K562 (cell line): ENCODE data around the gene SLC9A1. TPM values are rescaled to one million over a fixed set of nuclear protein-coding genes. Genes with fewer than 3 reads are reported as not detected.
A peak's percentile ranks its signal among the peaks of the same experiment; 100 is the strongest.

Experiments used
- PKNOX1 ChIP-seq: fragments of 450-650 bp; IDR thresholded peaks from 2 replicates; pipeline ENCODE4 v1.6.1; 2016
- POLR2A ChIP-seq: fragments of 450-650 bp; conservative IDR thresholded peaks from 2 replicates; pipeline ENCODE4 v1.6.1; 2016
- YY1 ChIP-seq, 3 experiments: IDR thresholded peaks; 2 replicates each; pipeline ENCODE4 v1.6.1; 2011; ENCODE audit warnings: low read length in 2 of 3, mild to moderate bottlenecking in 2 of 3, moderate library complexity in 2 of 3, borderline replicate concordance in 1 of 3, control low read depth in 1 of 3, low read depth in 1 of 3; ENCODE audit not compliant: insufficient read depth in 3 of 3, insufficient replicate concordance in 2 of 3, control insufficient read depth in 1 of 3, insufficient read length in 1 of 3; ENCODE audit errors: extremely low read depth in 1 of 3
- polyA plus RNA-seq, 8 experiments: library from polyadenylated mRNA; depleted of rRNA in 4 of 8; stranded (reverse) in 5 of 8; unstranded in 3 of 8; fragments of >200 nt; fragmentation: Nextera tagmentation in 2 of 8; fragmentation: Illumina TruSeq in 1 of 8; extraction: Ambion mirVana in 2 of 8; extraction: Trizol in 1 of 8; gene quantifications; 2 replicates each; pipeline versions ENCODE4 v1.2.1 to v1.2.3, GENCODE V29; 2011 to 2014; ENCODE audit warnings: inconsistent platforms in 1 of 8, missing spikeins in 1 of 8
- total RNA-seq, 7 experiments: library from RNA; depleted of rRNA in 6 of 7; stranded (reverse); fragments of >200 nt in 6 of 7; fragmentation: Illumina TruSeq in 2 of 7; extraction: Trizol in 2 of 7; gene quantifications; 2 replicates each; pipeline versions ENCODE4 v1.2.1 to v1.2.3, GENCODE V29; 2011 to 2021; ENCODE audit warnings: low replicate concordance in 1 of 7
- TF ChIP-seq, protein P1 (sequence below): IDR thresholded peaks from 3 replicates; pipeline ENCODE4 v1.6.1; 2011; ENCODE audit warnings: borderline replicate concordance, mild to moderate bottlenecking, moderate library complexity; ENCODE audit not compliant: insufficient read length; ENCODE audit errors: extremely low read depth
- TF ChIP-seq, protein P2 (sequence below): fragments of 450-650 bp; IDR thresholded peaks from 2 replicates; pipeline ENCODE4 v1.6.1; 2016; ENCODE audit warnings: borderline replicate concordance

The SLC9A1 gene
- total and polyA plus RNA-seq, 9 of the 15 experiments (the other 6 are each of a cell fraction or from before 2014, with no cell fraction given), result 0.59 to 14.4 (median 2.0) TPM

DNA sequence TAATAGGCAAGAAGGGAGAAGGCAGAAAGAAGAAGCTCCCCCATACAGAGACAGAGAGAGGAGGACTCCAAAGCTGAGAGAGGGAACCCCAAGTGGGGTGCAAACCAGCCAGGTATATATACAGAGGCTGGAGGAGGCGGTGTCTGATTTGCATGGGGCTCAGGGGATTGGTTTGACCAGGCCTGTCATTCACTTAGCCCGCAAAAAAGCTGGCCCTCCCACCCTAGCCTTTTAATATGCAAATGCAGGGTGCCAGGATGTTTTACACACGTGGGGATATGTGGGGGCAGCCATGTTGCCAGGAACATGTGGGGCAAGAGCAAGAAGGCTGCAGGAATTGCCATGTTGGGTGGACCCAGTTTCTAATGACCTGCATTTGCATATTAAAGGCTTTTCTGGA is 105.3 kb downstream of the SLC9A1 start (continued):
- TF ChIP-seq PKNOX1, result peak; percentile 98
- TF ChIP-seq YY1 (IDR thresholded peaks at IDR 0.05; ENCODE audit: borderline replicate concordance in 1 of 3, control insufficient read depth in 1 of 3, extremely low read depth in 1 of 3, insufficient read depth in 3 of 3, insufficient read length in 1 of 3, insufficient replicate concordance in 2 of 3, low read depth in 1 of 3, low read length in 2 of 3), result peak; percentile 74 to 93 (median 84)
- TF ChIP-seq, protein P1, sequence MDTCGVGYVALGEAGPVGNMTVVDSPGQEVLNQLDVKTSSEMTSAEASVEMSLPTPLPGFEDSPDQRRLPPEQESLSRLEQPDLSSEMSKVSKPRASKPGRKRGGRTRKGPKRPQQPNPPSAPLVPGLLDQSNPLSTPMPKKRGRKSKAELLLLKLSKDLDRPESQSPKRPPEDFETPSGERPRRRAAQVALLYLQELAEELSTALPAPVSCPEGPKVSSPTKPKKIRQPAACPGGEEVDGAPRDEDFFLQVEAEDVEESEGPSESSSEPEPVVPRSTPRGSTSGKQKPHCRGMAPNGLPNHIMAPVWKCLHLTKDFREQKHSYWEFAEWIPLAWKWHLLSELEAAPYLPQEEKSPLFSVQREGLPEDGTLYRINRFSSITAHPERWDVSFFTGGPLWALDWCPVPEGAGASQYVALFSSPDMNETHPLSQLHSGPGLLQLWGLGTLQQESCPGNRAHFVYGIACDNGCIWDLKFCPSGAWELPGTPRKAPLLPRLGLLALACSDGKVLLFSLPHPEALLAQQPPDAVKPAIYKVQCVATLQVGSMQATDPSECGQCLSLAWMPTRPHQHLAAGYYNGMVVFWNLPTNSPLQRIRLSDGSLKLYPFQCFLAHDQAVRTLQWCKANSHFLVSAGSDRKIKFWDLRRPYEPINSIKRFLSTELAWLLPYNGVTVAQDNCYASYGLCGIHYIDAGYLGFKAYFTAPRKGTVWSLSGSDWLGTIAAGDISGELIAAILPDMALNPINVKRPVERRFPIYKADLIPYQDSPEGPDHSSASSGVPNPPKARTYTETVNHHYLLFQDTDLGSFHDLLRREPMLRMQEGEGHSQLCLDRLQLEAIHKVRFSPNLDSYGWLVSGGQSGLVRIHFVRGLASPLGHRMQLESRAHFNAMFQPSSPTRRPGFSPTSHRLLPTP, result no peak
- TF ChIP-seq POLR2A, result 0 out of 2 replicates have a peak, but pooled peaks have one; percentile 23
- TF ChIP-seq, protein P2, sequence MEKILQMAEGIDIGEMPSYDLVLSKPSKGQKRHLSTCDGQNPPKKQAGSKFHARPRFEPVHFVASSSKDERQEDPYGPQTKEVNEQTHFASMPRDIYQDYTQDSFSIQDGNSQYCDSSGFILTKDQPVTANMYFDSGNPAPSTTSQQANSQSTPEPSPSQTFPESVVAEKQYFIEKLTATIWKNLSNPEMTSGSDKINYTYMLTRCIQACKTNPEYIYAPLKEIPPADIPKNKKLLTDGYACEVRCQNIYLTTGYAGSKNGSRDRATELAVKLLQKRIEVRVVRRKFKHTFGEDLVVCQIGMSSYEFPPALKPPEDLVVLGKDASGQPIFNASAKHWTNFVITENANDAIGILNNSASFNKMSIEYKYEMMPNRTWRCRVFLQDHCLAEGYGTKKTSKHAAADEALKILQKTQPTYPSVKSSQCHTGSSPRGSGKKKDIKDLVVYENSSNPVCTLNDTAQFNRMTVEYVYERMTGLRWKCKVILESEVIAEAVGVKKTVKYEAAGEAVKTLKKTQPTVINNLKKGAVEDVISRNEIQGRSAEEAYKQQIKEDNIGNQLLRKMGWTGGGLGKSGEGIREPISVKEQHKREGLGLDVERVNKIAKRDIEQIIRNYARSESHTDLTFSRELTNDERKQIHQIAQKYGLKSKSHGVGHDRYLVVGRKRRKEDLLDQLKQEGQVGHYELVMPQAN, result peak; percentile 90; the same call in 1 of the 2 replicates
